GM23338 (cell line): ENCODE data around the gene DYNLT2B. TPM values are rescaled to one million over a fixed set of nuclear protein-coding genes. Genes with fewer than 3 reads are reported as not detected.

ENCODE experiments used
- ATAC-seq: fragments of 200-7000 bp; cut with Tn5 transposase; 3 replicates; pipeline ENCODE4 v1.9.1; 2020
- DNase-seq: peaks from one replicate; pipeline ENCODE4 v3.0.0-alpha.2; 2015; ENCODE audit warnings: low spot score
- H2AFZ ChIP-seq: fragments of 200-600 bp; sonication (generic); 2 replicates; pipeline ENCODE4 v1.8.0; 2016; ENCODE audit warnings: antibody characterized with exemption, mild to moderate bottlenecking, moderate library complexity
- H3F3A ChIP-seq: fragments of 200-600 bp; sonication (generic); replicated peaks from 2 replicates; pipeline ENCODE4 v1.8.0; 2017; ENCODE audit warnings: antibody characterized with exemption, mixed run types, low read depth
- H3K27ac ChIP-seq: fragments of 200-600 bp; sonication (generic); 2 replicates; pipeline ENCODE4 v1.6.1; 2016; ENCODE audit warnings: low read depth
- H3K27me3 ChIP-seq: fragments of 200-600 bp; sonication (generic); 2 replicates; pipeline ENCODE4 v1.8.0; 2016; ENCODE audit warnings: mild to moderate bottlenecking, mixed run types, moderate library complexity; ENCODE audit not compliant: insufficient read depth
- H3K36me3 ChIP-seq: fragments of 200-600 bp; sonication (generic); 2 replicates; pipeline ENCODE4 v1.8.0; 2016; ENCODE audit warnings: mild to moderate bottlenecking; ENCODE audit not compliant: insufficient read depth
- H3K4me1 ChIP-seq: fragments of 200-600 bp; sonication (generic); 2 replicates; pipeline ENCODE4 v1.8.0; 2016; ENCODE audit warnings: mild to moderate bottlenecking, moderate library complexity; ENCODE audit not compliant: insufficient read depth
- H3K4me2 ChIP-seq: fragments of 200-600 bp; sonication (generic); 2 replicates; pipeline ENCODE4 v1.7.1; 2017; ENCODE audit warnings: mixed run types
- H3K4me3 ChIP-seq: fragments of 200-600 bp; sonication (generic); 2 replicates; pipeline ENCODE4 v1.6.1; 2016; ENCODE audit warnings: mixed run types
- H3K79me2 ChIP-seq: fragments of 200-600 bp; sonication (generic); replicated peaks from 2 replicates; pipeline ENCODE4 v1.8.0; 2017; ENCODE audit warnings: mild to moderate bottlenecking; ENCODE audit not compliant: insufficient read depth
- H3K9me2 ChIP-seq: fragments of 200-600 bp; sonication (generic); 2 replicates; pipeline ENCODE4 v1.8.0; 2017; ENCODE audit not compliant: insufficient read depth
- H4K20me1 ChIP-seq: fragments of 200-600 bp; sonication (generic); replicated peaks from 2 replicates; pipeline ENCODE4 v1.8.0; 2017; ENCODE audit warnings: mild to moderate bottlenecking; ENCODE audit not compliant: insufficient read depth
- H3K27ac Mint-ChIP-seq: 2 replicates; pipeline ENCODE4 v1.8.0; 2020; ENCODE audit warnings: inconsistent platforms, mild to moderate bottlenecking, moderate library complexity, mixed read lengths
- H3K27me3 Mint-ChIP-seq: 3 replicates; pipeline ENCODE4 v1.8.0; 2022; ENCODE audit warnings: low read depth, mild to moderate bottlenecking, moderate library complexity, mixed read lengths, inconsistent platforms; ENCODE audit not compliant: insufficient read depth, poor library complexity
- H3K36me3 Mint-ChIP-seq: 3 replicates; pipeline ENCODE4 v1.8.0; 2021; ENCODE audit warnings: low read depth, mild to moderate bottlenecking, inconsistent platforms, moderate library complexity, mixed read lengths
- H3K4me1 Mint-ChIP-seq: 3 replicates; pipeline ENCODE4 v1.8.0; 2020; ENCODE audit warnings: mild to moderate bottlenecking, inconsistent platforms, mixed read lengths
- H3K4me3 Mint-ChIP-seq: 3 replicates; pipeline ENCODE4 v1.8.0; 2021; ENCODE audit warnings: moderate library complexity, mild to moderate bottlenecking, inconsistent platforms, mixed read lengths
- H3K9me3 Mint-ChIP-seq: 3 replicates; pipeline ENCODE4 v1.8.0; 2020; ENCODE audit warnings: moderate library complexity, mild to moderate bottlenecking, inconsistent platforms, mixed read lengths
- CREB1 ChIP-seq: fragments of 250-450 bp; sonication (Bioruptor Pico); IDR thresholded peaks from 2 replicates; pipeline ENCODE4 v1.5.0; 2020; ENCODE audit warnings: low read depth, mild to moderate bottlenecking, moderate library complexity
- EZH2 ChIP-seq: fragments of 200-600 bp; sonication (generic); IDR thresholded peaks from one replicate; pipeline ENCODE4 v1.8.0; 2017; ENCODE audit warnings: antibody characterized with exemption, mild to moderate bottlenecking, low read depth; ENCODE audit not compliant: unreplicated experiment
- EZH2phosphoT487 ChIP-seq: fragments of 200-600 bp; sonication (generic); IDR thresholded peaks from one replicate; pipeline ENCODE4 v1.8.1; 2018; ENCODE audit warnings: antibody characterized with exemption; ENCODE audit not compliant: unreplicated experiment
- JUNB ChIP-seq: IDR thresholded peaks from one replicate; pipeline ENCODE4 v1.6.1; 2016; ENCODE audit warnings: antibody characterized with exemption; ENCODE audit not compliant: unreplicated experiment
- NANOG ChIP-seq: IDR thresholded peaks from 2 replicates; pipeline ENCODE4 v1.6.1; 2016; ENCODE audit warnings: antibody characterized with exemption, borderline replicate concordance
- POLR2AphosphoS5 ChIP-seq: IDR thresholded peaks from 2 replicates; pipeline ENCODE4 v1.6.1; 2016; ENCODE audit warnings: antibody characterized with exemption, low read depth
- STAT1 ChIP-seq: IDR thresholded peaks from one replicate; pipeline ENCODE4 v1.6.1; 2016; ENCODE audit warnings: antibody characterized with exemption; ENCODE audit not compliant: unreplicated experiment
- ZNF114 ChIP-seq: fragments of 250-450 bp; sonication (Bioruptor Pico); IDR thresholded peaks from 2 replicates; pipeline ENCODE4 v1.5.0; 2020; ENCODE audit warnings: mild to moderate bottlenecking, moderate library complexity
- ZNF331 ChIP-seq: fragments of 250-450 bp; sonication (Bioruptor Pico); IDR thresholded peaks from 2 replicates; pipeline ENCODE4 v1.5.0; 2020; ENCODE audit warnings: low read depth, mild to moderate bottlenecking, moderate library complexity
- polyA plus RNA-seq: library from polyadenylated mRNA; unstranded; fragments of >200 nt; fragmentation: Nextera tagmentation; extraction: Ambion mirVana; gene quantifications from 2 replicates; pipeline ENCODE4 v1.2.1, GENCODE V29; 2016
- total RNA-seq: library from RNA; depleted of rRNA; stranded (reverse); fragments of >200 nt; shearing (Covaris generic); gene quantifications from 2 replicates; pipeline ENCODE4 v1.2.3, GENCODE V29; 2014
- TF ChIP-seq, protein P1 (sequence below): IDR thresholded peaks from 2 replicates; pipeline ENCODE4 v1.6.1; 2016; ENCODE audit warnings: antibody characterized with exemption
- TF ChIP-seq, protein P2 (sequence below): IDR thresholded peaks from one replicate; pipeline ENCODE4 v1.6.1; 2018; ENCODE audit warnings: antibody characterized with exemption; ENCODE audit not compliant: unreplicated experiment
- TF ChIP-seq, protein P3 (sequence below), 2 experiments: fragments of 200-600 bp in 1 of 2; sonication (generic) in 1 of 2; conservative IDR thresholded peaks; 2 replicates each; pipeline versions ENCODE4 v1.5.1 to v1.6.1; 2016 to 2017; ENCODE audit warnings: antibody characterized with exemption in 2 of 2, low read depth in 2 of 2, mild to moderate bottlenecking in 2 of 2, moderate library complexity in 1 of 2
- TF ChIP-seq, protein P4 (sequence below): fragments of 250-450 bp; sonication (Bioruptor Pico); IDR thresholded peaks from 2 replicates; pipeline ENCODE4 v1.5.0; 2020; ENCODE audit warnings: mild to moderate bottlenecking, moderate library complexity

Gene DYNLT2B
- total and polyA plus RNA-seq, 2 experiments from 2014 or later = 11.3 to 42.7 TPM

DNA sequence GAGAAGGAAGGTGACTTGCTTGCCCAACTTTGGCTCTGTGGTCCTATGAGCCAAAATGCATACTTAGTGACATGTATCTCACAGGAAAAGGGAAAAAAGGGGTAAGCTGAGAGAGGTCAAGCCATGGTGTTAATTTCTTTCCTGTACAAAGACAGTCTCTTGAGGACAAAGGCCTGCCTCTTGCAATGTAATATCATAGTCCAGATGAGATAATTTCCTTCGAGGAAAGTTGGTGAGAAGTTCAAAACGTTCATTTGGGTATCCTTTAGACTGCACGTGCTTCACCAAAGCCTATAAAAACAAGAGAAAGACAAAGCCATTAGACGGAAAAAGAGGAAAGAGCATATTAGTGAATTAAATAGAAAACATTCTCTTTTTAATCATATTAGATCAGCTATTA, 38.5 kb upstream of the DYNLT2B start (continued):
- TF ChIP-seq POLR2AphosphoS5 = no peak
- TF ChIP-seq CREB1 (CRISPR knock-in tag) = no peak
- TF ChIP-seq, protein P1, sequence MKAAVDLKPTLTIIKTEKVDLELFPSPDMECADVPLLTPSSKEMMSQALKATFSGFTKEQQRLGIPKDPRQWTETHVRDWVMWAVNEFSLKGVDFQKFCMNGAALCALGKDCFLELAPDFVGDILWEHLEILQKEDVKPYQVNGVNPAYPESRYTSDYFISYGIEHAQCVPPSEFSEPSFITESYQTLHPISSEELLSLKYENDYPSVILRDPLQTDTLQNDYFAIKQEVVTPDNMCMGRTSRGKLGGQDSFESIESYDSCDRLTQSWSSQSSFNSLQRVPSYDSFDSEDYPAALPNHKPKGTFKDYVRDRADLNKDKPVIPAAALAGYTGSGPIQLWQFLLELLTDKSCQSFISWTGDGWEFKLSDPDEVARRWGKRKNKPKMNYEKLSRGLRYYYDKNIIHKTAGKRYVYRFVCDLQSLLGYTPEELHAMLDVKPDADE = no peak
- TF ChIP-seq, protein P2, sequence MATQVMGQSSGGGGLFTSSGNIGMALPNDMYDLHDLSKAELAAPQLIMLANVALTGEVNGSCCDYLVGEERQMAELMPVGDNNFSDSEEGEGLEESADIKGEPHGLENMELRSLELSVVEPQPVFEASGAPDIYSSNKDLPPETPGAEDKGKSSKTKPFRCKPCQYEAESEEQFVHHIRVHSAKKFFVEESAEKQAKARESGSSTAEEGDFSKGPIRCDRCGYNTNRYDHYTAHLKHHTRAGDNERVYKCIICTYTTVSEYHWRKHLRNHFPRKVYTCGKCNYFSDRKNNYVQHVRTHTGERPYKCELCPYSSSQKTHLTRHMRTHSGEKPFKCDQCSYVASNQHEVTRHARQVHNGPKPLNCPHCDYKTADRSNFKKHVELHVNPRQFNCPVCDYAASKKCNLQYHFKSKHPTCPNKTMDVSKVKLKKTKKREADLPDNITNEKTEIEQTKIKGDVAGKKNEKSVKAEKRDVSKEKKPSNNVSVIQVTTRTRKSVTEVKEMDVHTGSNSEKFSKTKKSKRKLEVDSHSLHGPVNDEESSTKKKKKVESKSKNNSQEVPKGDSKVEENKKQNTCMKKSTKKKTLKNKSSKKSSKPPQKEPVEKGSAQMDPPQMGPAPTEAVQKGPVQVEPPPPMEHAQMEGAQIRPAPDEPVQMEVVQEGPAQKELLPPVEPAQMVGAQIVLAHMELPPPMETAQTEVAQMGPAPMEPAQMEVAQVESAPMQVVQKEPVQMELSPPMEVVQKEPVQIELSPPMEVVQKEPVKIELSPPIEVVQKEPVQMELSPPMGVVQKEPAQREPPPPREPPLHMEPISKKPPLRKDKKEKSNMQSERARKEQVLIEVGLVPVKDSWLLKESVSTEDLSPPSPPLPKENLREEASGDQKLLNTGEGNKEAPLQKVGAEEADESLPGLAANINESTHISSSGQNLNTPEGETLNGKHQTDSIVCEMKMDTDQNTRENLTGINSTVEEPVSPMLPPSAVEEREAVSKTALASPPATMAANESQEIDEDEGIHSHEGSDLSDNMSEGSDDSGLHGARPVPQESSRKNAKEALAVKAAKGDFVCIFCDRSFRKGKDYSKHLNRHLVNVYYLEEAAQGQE = no peak
- TF ChIP-seq NANOG = no peak
- no peak for TF ChIP-seq EZH2phosphoT487
- TF ChIP-seq STAT1 = no peak
- TF ChIP-seq JUNB = no peak
- TF ChIP-seq ZNF331 (CRISPR knock-in tag) = no peak
- no peak for TF ChIP-seq ZNF114

DNA sequence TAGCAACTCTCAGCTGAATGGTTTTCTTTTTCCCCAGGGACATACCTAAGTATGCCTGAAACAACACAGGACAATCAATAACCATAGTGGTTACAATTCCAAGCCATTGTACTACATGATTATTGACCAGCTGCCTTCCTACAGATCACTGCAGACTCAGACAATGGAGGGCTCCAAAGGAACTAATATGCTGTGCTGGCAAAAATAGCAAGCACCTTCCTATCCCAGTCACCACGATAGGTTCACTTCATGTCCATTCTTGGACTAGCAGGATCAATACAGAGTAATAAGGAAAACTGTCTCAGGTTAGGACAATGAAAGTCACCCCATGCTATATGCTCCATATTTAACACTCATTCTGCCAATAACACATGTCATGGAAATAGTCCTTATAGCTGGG, 37.6 kb upstream of the DYNLT2B start:
- ATAC-seq (no peak), DNase-seq (no peak)
- H3K4me2 ChIP-seq = no peak overlapping the region
- H3K36me3 ChIP-seq = peaks cover 17% of the 10 kb centered on the region
- H3K27ac ChIP-seq = no peak overlapping the region
- no peaks in the 10 kb centered on the region for H3K9me2 ChIP-seq
- no peak overlapping the region for H2AFZ ChIP-seq
- no peaks in the 10 kb centered on the region for H3F3A ChIP-seq
- H3K4me3 ChIP-seq = no peak overlapping the region
- H4K20me1 ChIP-seq = peaks cover 9% of the 10 kb centered on the region; the same call in 1 of the 2 replicates
- H3K4me1 ChIP-seq = no peaks in the 10 kb centered on the region
- H3K27ac Mint-ChIP-seq = no peak overlapping the region
- no peaks in the 10 kb centered on the region for H3K4me1 Mint-ChIP-seq
- no peaks in the 10 kb centered on the region for H3K27me3 ChIP-seq
- no peak overlapping the region for H3K4me3 Mint-ChIP-seq
- H3K27me3 Mint-ChIP-seq = peaks cover 2% of the 10 kb centered on the region
- no peaks in the 10 kb centered on the region; the same call in 1 of the 2 replicates for H3K79me2 ChIP-seq
- peaks cover 54% of the 10 kb centered on the region for H3K36me3 Mint-ChIP-seq
- H3K9me3 Mint-ChIP-seq = no peaks in the 10 kb centered on the region
- TF ChIP-seq CREB1 (CRISPR knock-in tag) (no peak), NANOG (no peak), ZNF114 (no peak), ZNF331 (CRISPR knock-in tag) (no peak), JUNB (no peak), STAT1 (no peak), EZH2 (no peak), EZH2phosphoT487 (no peak)
- TF ChIP-seq, protein P3, sequence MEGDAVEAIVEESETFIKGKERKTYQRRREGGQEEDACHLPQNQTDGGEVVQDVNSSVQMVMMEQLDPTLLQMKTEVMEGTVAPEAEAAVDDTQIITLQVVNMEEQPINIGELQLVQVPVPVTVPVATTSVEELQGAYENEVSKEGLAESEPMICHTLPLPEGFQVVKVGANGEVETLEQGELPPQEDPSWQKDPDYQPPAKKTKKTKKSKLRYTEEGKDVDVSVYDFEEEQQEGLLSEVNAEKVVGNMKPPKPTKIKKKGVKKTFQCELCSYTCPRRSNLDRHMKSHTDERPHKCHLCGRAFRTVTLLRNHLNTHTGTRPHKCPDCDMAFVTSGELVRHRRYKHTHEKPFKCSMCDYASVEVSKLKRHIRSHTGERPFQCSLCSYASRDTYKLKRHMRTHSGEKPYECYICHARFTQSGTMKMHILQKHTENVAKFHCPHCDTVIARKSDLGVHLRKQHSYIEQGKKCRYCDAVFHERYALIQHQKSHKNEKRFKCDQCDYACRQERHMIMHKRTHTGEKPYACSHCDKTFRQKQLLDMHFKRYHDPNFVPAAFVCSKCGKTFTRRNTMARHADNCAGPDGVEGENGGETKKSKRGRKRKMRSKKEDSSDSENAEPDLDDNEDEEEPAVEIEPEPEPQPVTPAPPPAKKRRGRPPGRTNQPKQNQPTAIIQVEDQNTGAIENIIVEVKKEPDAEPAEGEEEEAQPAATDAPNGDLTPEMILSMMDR (conservative IDR thresholded peaks at IDR 0.05; ENCODE audit: low read depth in 2 of 2) = no peak
- TF ChIP-seq, protein P4, sequence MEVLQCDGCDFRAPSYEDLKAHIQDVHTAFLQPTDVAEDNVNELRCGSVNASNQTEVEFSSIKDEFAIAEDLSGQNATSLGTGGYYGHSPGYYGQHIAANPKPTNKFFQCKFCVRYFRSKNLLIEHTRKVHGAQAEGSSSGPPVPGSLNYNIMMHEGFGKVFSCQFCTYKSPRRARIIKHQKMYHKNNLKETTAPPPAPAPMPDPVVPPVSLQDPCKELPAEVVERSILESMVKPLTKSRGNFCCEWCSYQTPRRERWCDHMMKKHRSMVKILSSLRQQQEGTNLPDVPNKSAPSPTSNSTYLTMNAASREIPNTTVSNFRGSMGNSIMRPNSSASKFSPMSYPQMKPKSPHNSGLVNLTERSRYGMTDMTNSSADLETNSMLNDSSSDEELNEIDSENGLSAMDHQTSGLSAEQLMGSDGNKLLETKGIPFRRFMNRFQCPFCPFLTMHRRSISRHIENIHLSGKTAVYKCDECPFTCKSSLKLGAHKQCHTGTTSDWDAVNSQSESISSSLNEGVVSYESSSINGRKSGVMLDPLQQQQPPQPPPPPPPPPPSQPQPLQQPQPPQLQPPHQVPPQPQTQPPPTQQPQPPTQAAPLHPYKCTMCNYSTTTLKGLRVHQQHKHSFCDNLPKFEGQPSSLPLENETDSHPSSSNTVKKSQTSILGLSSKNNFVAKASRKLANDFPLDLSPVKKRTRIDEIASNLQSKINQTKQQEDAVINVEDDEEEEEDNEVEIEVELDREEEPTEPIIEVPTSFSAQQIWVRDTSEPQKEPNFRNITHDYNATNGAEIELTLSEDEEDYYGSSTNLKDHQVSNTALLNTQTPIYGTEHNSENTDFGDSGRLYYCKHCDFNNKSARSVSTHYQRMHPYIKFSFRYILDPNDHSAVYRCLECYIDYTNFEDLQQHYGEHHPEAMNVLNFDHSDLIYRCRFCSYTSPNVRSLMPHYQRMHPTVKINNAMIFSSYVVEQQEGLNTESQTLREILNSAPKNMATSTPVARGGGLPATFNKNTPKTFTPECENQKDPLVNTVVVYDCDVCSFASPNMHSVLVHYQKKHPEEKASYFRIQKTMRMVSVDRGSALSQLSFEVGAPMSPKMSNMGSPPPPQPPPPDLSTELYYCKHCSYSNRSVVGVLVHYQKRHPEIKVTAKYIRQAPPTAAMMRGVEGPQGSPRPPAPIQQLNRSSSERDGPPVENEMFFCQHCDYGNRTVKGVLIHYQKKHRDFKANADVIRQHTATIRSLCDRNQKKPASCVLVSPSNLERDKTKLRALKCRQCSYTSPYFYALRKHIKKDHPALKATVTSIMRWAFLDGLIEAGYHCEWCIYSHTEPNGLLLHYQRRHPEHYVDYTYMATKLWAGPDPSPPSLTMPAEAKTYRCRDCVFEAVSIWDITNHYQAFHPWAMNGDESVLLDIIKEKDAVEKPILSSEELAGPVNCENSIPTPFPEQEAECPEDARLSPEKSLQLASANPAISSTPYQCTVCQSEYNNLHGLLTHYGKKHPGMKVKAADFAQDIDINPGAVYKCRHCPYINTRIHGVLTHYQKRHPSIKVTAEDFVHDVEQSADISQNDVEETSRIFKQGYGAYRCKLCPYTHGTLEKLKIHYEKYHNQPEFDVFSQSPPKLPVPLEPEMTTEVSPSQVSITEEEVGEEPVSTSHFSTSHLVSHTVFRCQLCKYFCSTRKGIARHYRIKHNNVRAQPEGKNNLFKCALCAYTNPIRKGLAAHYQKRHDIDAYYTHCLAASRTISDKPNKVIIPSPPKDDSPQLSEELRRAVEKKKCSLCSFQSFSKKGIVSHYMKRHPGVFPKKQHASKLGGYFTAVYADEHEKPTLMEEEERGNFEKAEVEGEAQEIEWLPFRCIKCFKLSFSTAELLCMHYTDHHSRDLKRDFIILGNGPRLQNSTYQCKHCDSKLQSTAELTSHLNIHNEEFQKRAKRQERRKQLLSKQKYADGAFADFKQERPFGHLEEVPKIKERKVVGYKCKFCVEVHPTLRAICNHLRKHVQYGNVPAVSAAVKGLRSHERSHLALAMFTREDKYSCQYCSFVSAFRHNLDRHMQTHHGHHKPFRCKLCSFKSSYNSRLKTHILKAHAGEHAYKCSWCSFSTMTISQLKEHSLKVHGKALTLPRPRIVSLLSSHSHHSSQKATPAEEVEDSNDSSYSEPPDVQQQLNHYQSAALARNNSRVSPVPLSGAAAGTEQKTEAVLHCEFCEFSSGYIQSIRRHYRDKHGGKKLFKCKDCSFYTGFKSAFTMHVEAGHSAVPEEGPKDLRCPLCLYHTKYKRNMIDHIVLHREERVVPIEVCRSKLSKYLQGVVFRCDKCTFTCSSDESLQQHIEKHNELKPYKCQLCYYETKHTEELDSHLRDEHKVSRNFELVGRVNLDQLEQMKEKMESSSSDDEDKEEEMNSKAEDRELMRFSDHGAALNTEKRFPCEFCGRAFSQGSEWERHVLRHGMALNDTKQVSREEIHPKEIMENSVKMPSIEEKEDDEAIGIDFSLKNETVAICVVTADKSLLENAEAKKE = no peak
